Stomach (tissue), 9 donors: ENCODE measurements around the gene AGGF1. TPM values are rescaled to one million over a fixed set of nuclear protein-coding genes. Genes with fewer than 3 reads are reported as not detected.

ENCODE experiments used
- DNase-seq, 2 donors: peaks; one replicate each; pipeline versions ENCODE4 v3.0.0 to v3.0.0-alpha.2; 2013 to 2019
- H3K27ac ChIP-seq, 5 donors: fragments of 200-600 bp in 4 of 5; sonication (generic) in 4 of 5; one replicate each; pipeline ENCODE4 v1.5.1; 2013 to 2019; ENCODE audit warnings: mild to moderate bottlenecking in 1 of 5, moderate library complexity in 1 of 5
- H3K27me3 ChIP-seq, 3 donors: fragments of 200-600 bp; sonication (generic); one replicate each; pipeline ENCODE4 v1.5.1; 2017 to 2019; ENCODE audit warnings: mixed run types in 1 of 3
- H3K36me3 ChIP-seq, 4 donors: fragments of 200-600 bp; sonication (generic); 1 replicate in 3 of 4; 2 replicates in 1 of 4; pipeline ENCODE4 v1.5.1; 2016 to 2019
- H3K4me1 ChIP-seq, 4 donors: fragments of 200-600 bp; sonication (generic); one replicate each; pipeline ENCODE4 v1.5.1; 2016 to 2019
- H3K4me3 ChIP-seq, 4 donors: fragments of 200-600 bp; sonication (generic) in 3 of 4; one replicate each; pipeline ENCODE4 v1.5.1; 2016 to 2019; ENCODE audit warnings: mild to moderate bottlenecking in 1 of 4
- H3K9me3 ChIP-seq, 4 donors: fragments of 200-600 bp; sonication (generic); one replicate each; pipeline ENCODE4 v1.5.1; 2016 to 2019
- CTCF ChIP-seq, 7 experiments: fragments of 450-650 bp in 4 of 7; fragments of 200-600 bp in 3 of 7; sonication (generic) in 3 of 7; IDR thresholded peaks; one replicate each; pipeline ENCODE4 v1.5.1; 2016 to 2019; ENCODE audit warnings: antibody characterized with exemption in 7 of 7, control low read depth in 2 of 7, mild to moderate bottlenecking in 1 of 7
- EP300 ChIP-seq: sonication (generic); formaldehyde crosslinking; IDR thresholded peaks from one replicate; pipeline ENCODE4 v1.6.1; 2017; ENCODE audit warnings: antibody characterized with exemption
- POLR2A ChIP-seq, 4 donors: fragments of 450-650 bp; IDR thresholded peaks; one replicate each; pipeline ENCODE4 v1.6.1; 2016; ENCODE audit warnings: antibody characterized with exemption in 4 of 4, control low read depth in 2 of 4, mild to moderate bottlenecking in 1 of 4, moderate library complexity in 1 of 4
- POLR2AphosphoS5 ChIP-seq, 3 donors: sonication (generic); formaldehyde crosslinking; IDR thresholded peaks; one replicate each; pipeline ENCODE4 v1.6.1; 2016; ENCODE audit warnings: antibody characterized with exemption in 3 of 3
- WGBS, 5 donors: extraction: QIAGEN DNeasy Blood & Tissue Kit in 3 of 5; methylation state at CpG; one replicate each; pipeline versions ENCODE4 v1.1.5 to v1.1.7; 2013 to 2018; 5-methylcytosine and 5-hydroxymethylcytosine counted together
- intact Hi-C: fragments of 100-400 bp; cut with DNase I; formaldehyde crosslinking; loops from one replicate; pipeline ENCODE4 v1.15.1; 2023; ENCODE audit warnings: low total_unique reads
- polyA plus RNA-seq, 3 donors: library from polyadenylated mRNA; stranded (reverse); fragments of 200-250 nt; gene quantifications; one replicate each; pipeline ENCODE4 v1.2.3, GENCODE V29; 2013
- total RNA-seq, 5 donors: library from RNA; depleted of rRNA; stranded (reverse); fragments of >200 nt; gene quantifications; one replicate each; pipeline versions ENCODE4 v1.1.0 to v1.2.3, GENCODE V29; 2014 to 2016
- donor health status: healthy with polysubstance abuse.
- donor health status: Bipolar disorder and iron deficiency.
- donor health status: healthy.

The AGGF1 gene
- total and polyA plus RNA-seq, 8 donors: 6.5 to 28.1 (median 11.2) TPM

GRCh38 chr5:77033338-77033737 is 3.1 kb downstream of the AGGF1 start:
- Histone ChIP-seq H3K27ac (no peak overlapping the region), H3K4me3 (no peak overlapping the region), H3K9me3 (peaks cover 0 to 6% (median 0%) of the 10 kb centered on the region in 4 donors), H3K36me3 (peaks cover 0 to 43% (median 40%) of the 10 kb centered on the region in 4 donors), H3K4me1 (peaks cover 18 to 40% (median 29%) of the 10 kb centered on the region in 4 donors), H3K27me3 (no peaks in the 10 kb centered on the region)
- intact Hi-C loops: no loop called here
- no peak for DNase-seq
- 71 to 80% (median 75%) methylated on average over 5 of the region's 5 CpGs for WGBS, 5 donors
- TF ChIP-seq POLR2AphosphoS5 (IDR thresholded peaks at IDR 0.05) (no peak), EP300 (no peak), CTCF (IDR thresholded peaks at IDR 0.05) (no peak), POLR2A (IDR thresholded peaks at IDR 0.05) (no peak)

DNA sequence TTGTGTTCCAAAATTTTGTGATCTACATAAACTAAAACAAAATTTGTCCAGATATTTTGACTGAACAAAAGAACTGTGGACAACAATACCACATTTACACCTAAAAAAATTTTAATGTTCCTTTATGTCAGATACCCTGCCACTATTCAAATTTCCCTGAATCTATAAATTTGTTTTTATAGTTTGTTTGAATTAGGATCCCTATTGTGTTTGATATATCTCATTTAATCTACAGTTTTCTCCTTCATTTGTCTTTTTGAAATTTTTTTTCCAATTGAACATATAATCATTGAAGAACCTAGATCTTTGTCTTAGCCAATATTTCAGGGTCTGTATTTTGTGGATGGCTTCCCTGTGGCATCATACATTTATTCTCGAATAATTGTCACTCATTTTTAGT is 5.7 kb downstream of the AGGF1 start:
- H3K27me3 ChIP-seq: no peaks in the 10 kb centered on the region
- peaks cover 15 to 31% (median 23%) of the 10 kb centered on the region in 4 donors for H3K4me1 ChIP-seq
- H3K9me3 ChIP-seq: no peaks in the 10 kb centered on the region
- 90 to 97% (median 96%) methylated on average over 1 of the region's 1 CpG for WGBS, 5 donors
- intact Hi-C loops: no loop called here
- no peak for DNase-seq
- H3K4me3 ChIP-seq: no peak overlapping the region
- no peak overlapping the region for H3K27ac ChIP-seq
- no peak for TF ChIP-seq CTCF (IDR thresholded peaks at IDR 0.05)
- no peak for TF ChIP-seq POLR2AphosphoS5 (IDR thresholded peaks at IDR 0.05)
- no peak for TF ChIP-seq EP300
- no peak for TF ChIP-seq POLR2A (IDR thresholded peaks at IDR 0.05)
- H3K36me3 ChIP-seq: peaks cover 16 to 68% (median 66%) of the 10 kb centered on the region in 4 donors

DNA sequence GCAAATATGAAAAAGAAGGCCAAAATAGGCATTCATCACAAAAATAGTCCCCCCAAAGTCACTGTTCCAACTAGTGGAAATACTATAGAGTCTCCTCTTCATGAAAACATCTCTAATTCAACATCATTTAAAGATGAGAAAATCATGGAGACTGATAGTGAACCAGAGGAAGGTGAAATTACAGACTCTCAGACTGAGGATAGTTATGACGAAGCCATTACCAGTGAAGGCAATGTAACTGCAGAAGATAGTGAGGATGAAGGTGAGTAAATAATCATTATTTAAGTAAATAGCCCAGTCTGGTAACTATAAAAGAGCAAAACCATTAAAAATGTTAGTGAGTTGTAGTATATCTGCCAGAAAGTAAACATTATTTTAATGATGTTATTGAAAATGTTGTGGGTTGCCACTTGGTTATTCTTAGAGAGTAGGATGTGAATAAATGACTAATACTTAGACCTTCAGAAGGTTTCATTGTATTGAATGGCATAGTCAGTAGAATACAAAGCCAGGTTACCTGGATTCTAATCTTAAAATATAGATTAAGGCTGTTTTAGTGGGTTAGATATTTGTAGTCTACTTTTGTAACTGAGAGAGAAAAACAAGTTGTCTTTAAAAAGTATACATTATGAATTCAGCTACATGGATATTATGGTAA is 16.3 kb downstream of the AGGF1 start:
- 93 to 98% (median 97%) methylated on average over 1 of the region's 1 CpG for WGBS, 5 donors
- H3K36me3 ChIP-seq: peaks cover 8 to 71% (median 65%) of the 10 kb centered on the region in 4 donors

DNA sequence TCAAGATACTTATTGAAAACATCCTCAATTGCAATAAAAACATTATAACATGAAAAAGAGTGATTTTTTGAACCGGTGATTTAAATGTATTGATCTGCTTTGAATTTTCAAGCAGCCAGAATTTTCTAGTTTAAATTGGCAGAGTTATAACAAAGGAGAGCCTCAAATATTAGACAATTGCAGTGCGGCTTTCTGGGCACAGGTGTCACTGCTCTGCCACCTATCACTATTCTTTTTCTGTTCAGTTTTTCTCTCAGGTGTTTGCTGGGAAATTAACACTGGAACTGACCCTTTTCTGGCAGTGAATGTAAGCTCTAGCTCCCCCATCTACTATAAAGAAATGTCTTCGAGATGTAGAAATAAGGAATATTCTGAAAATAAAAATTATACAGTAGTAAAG is 33.8 kb downstream of the AGGF1 start:
- no peak for DNase-seq
- no peaks in the 10 kb centered on the region for H3K9me3 ChIP-seq
- no peak overlapping the region for H3K27ac ChIP-seq
- peaks cover 0 to 20% (median 6%) of the 10 kb centered on the region in 4 donors for H3K4me1 ChIP-seq
- intact Hi-C loops: no loop called here
- whole genome bisulfite sequencing, 5 donors: 30 to 58% (median 33%) methylated on average over 3 of the region's 3 CpGs
- no peak overlapping the region for H3K4me3 ChIP-seq
- peaks cover 6 to 78% (median 51%) of the 10 kb centered on the region in 4 donors for H3K36me3 ChIP-seq
- TF ChIP-seq CTCF (IDR thresholded peaks at IDR 0.05): peak in 2 of 7 experiments; percentile 17 to 37
- no peak for TF ChIP-seq POLR2A (IDR thresholded peaks at IDR 0.05)
- H3K27me3 ChIP-seq: no peaks in the 10 kb centered on the region

More for the DNA sequence above, 16.3 kb downstream of the AGGF1 start:
- Histone ChIP-seq H3K27ac (no peak overlapping the region), H3K4me3 (no peak overlapping the region), H3K4me1 (no peaks in the 10 kb centered on the region), H3K27me3 (no peaks in the 10 kb centered on the region), H3K9me3 (no peaks in the 10 kb centered on the region)
- TF ChIP-seq CTCF (IDR thresholded peaks at IDR 0.05) (no peak), POLR2A (IDR thresholded peaks at IDR 0.05) (no peak), EP300 (no peak), POLR2AphosphoS5 (IDR thresholded peaks at IDR 0.05) (no peak)
- no peak for DNase-seq
- intact Hi-C loops: no loop called here
